Calu3 (cell line): ENCODE results near the gene MAFF. TPM values are rescaled to one million over a fixed set of nuclear protein-coding genes. Genes with fewer than 3 reads are reported as not detected.

Source experiments
- BruUV-seq: library from RNA; stranded (reverse); fragments of 400-500 nt; replicated peaks from 2 replicates; lab custom pipeline; 2021; lab: Mats Ljungman, UMichigan
- CTCF ChIA-PET: fragments of 300-600 bp; sonication (Branson Sonifier 250); formaldehyde crosslinking; loops from one replicate; lab custom pipeline; 2022; ENCODE audit warnings: antibody characterized with exemption; lab: Charles Lee
- DNase-seq: peaks from one replicate; pipeline ENCODE4 v3.0.0; 2022
- H3K27ac Mint-ChIP-seq: one replicate; pipeline ENCODE4 v1.8.0; 2022; ENCODE audit warnings: mixed read lengths; ENCODE audit not compliant: unreplicated experiment
- H3K27me3 Mint-ChIP-seq: one replicate; pipeline ENCODE4 v1.8.0; 2022; ENCODE audit warnings: mixed read lengths; ENCODE audit not compliant: unreplicated experiment
- H3K36me3 Mint-ChIP-seq: one replicate; pipeline ENCODE4 v1.8.0; 2022; ENCODE audit warnings: mild to moderate bottlenecking, moderate library complexity, mixed read lengths; ENCODE audit not compliant: insufficient read depth, unreplicated experiment
- H3K4me1 Mint-ChIP-seq: one replicate; pipeline ENCODE4 v1.8.0; 2022; ENCODE audit warnings: mild to moderate bottlenecking, low read depth, mixed read lengths; ENCODE audit not compliant: unreplicated experiment
- H3K4me3 Mint-ChIP-seq: one replicate; pipeline ENCODE4 v1.8.0; 2022; ENCODE audit warnings: mild to moderate bottlenecking, low read depth, moderate library complexity, mixed read lengths; ENCODE audit not compliant: unreplicated experiment
- H3K9me3 Mint-ChIP-seq: one replicate; pipeline ENCODE4 v1.8.0; 2022; ENCODE audit warnings: low read depth, mixed read lengths; ENCODE audit not compliant: unreplicated experiment
- intact Hi-C: fragments of 100-400 bp; cut with micrococcal nuclease; formaldehyde crosslinking; loops from one replicate; pipeline ENCODE4 v1.10.0; 2022; ENCODE audit not compliant: unreplicated experiment
- total RNA-seq: library from RNA; stranded (reverse); gene quantifications from 2 replicates; pipeline ENCODE4 v1.2.3, GENCODE V29; 2022
- TF ChIP-seq, protein P1 (sequence below): fragments of 200-600 bp; IDR thresholded peaks from one replicate; pipeline ENCODE4 v1.8.0; 2022; ENCODE audit warnings: antibody characterized with exemption; ENCODE audit not compliant: unreplicated experiment

The MAFF gene
- total RNA-seq, 1 experiment from 2014 or later: 62.4 TPM

DNA sequence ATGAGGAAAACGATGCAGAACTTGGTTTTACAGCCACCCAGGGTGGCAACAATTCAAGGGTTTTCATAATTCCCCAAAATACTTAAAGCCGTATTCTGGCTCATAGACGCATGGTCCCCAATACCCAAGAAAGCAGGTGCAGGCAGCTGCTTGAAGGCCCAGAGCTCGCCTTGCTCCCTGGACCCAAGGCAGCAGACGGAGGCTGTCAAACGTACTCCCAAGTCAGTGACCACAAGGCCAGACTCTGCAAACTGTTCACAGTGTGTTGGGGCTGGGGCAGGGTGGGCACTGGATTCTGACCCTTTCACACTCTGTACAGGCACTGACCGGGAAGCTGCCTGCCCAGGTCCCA, 49.5 kb downstream of the MAFF start:
- CTCF ChIA-PET: no interaction called here
- TF ChIP-seq, protein P1, sequence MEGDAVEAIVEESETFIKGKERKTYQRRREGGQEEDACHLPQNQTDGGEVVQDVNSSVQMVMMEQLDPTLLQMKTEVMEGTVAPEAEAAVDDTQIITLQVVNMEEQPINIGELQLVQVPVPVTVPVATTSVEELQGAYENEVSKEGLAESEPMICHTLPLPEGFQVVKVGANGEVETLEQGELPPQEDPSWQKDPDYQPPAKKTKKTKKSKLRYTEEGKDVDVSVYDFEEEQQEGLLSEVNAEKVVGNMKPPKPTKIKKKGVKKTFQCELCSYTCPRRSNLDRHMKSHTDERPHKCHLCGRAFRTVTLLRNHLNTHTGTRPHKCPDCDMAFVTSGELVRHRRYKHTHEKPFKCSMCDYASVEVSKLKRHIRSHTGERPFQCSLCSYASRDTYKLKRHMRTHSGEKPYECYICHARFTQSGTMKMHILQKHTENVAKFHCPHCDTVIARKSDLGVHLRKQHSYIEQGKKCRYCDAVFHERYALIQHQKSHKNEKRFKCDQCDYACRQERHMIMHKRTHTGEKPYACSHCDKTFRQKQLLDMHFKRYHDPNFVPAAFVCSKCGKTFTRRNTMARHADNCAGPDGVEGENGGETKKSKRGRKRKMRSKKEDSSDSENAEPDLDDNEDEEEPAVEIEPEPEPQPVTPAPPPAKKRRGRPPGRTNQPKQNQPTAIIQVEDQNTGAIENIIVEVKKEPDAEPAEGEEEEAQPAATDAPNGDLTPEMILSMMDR: no peak
- no peak for DNase-seq
- Mint-ChIP-seq H3K4me3 (no peak overlapping the region), H3K9me3 (no peaks in the 10 kb centered on the region), H3K27me3 (no peaks in the 10 kb centered on the region), H3K4me1 (no peaks in the 10 kb centered on the region), H3K36me3 (peaks cover 20% of the 10 kb centered on the region), H3K27ac (no peak overlapping the region)
- intact Hi-C loops: no loop called here
- BruUV-seq: no TSS peak

DNA sequence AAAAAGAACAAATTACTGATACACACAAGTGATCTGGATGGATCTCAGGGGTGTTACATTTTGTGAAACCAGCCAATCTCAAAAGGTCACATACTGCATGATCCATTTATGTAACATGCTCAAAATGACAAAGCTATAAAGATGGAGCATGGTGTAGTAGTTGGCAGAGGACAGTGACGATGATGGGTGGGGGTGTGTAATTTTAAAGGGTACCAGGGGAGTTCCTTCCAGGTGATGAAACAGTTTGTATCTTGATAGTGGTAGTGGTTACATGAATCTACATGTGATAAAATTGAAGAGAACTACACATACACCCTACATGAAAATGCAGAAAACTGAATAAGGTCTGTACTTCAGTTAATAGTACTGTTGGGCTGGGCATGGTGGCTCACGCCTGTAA, 53.9 kb downstream of the MAFF start:
- intact Hi-C loops: no loop called here
- no peak overlapping the region for H3K27ac Mint-ChIP-seq

DNA sequence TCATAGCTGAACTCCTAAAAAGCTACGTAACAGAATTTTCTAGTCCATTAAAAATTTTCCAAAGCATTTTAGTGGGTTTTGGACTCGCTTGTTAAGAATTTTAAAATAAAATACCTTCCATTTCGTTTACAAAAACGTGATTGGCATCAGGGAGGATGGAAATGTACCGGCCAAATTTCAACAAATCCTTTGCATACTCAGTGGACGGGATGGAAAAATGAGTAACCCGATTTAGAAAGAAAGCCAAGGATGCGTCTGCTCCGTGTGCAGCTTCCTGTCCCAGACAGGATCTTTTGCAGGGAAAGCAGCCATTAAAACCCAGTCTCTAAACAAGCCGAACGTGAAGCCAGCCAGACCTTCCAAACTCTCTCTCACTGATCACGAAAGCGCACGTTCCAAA, 55.4 kb downstream of the MAFF start:
- TF ChIP-seq, protein P1: no peak
- intact Hi-C loops: no loop called here
- CTCF ChIA-PET: interaction anchor here (0.6 to 0.7 kb wide), 2 partner anchors 38 to 167 kb away, joined by 4 to 8 read pairs; no protein-coding TSS in a partner anchor
- no peak for DNase-seq
- peaks cover 29% of the 10 kb centered on the region for H3K4me1 Mint-ChIP-seq
- no peak overlapping the region for H3K27ac Mint-ChIP-seq
- H3K9me3 Mint-ChIP-seq: no peaks in the 10 kb centered on the region
- no peaks in the 10 kb centered on the region for H3K27me3 Mint-ChIP-seq
- no peak overlapping the region for H3K4me3 Mint-ChIP-seq
- no TSS peak for BruUV-seq
- H3K36me3 Mint-ChIP-seq: peaks cover 19% of the 10 kb centered on the region

More for the DNA sequence above, 53.9 kb downstream of the MAFF start:
- no peak overlapping the region for H3K4me3 Mint-ChIP-seq
- DNase-seq: no peak
- H3K9me3 Mint-ChIP-seq: no peaks in the 10 kb centered on the region
- H3K36me3 Mint-ChIP-seq: peaks cover 15% of the 10 kb centered on the region
- BruUV-seq: no TSS peak
- H3K4me1 Mint-ChIP-seq: peaks cover 14% of the 10 kb centered on the region
- no peaks in the 10 kb centered on the region for H3K27me3 Mint-ChIP-seq
- CTCF ChIA-PET: no interaction called here
- TF ChIP-seq, protein P1: no peak

DNA sequence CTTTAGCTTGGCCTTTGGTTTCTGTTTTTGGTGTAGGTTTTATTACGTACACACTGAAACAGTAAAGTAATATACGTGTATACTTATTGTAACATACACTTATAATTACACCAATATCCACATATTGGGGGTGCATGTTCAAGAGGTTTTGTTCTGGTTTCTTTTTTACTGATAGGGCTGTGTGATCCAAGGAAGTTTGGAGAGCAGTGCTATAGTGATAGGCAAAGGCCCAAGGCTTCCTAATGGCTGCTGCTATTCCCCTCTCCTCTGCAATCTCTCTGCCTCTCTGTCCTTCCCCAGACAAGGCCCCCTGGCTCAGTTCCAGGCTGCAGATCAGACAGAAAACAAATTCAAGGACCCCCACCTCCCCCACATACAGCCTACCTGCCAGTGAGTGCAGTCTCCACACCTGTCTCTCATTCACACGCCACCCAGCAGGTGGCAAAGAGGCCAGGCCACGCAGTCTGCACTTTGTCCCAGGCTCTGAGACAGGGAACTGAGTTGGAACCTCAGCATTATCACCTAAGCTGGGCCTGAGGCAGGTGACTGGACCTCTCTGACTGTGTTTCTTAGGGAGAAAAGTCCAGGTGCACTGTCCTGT, 56.0 kb downstream of the MAFF start:
- Mint-ChIP-seq H3K27me3 (no peaks in the 10 kb centered on the region), H3K27ac (no peak overlapping the region), H3K9me3 (no peaks in the 10 kb centered on the region), H3K4me1 (peaks cover 33% of the 10 kb centered on the region), H3K36me3 (peaks cover 22% of the 10 kb centered on the region), H3K4me3 (no peak overlapping the region)
- intact Hi-C loops: no loop called here
- CTCF ChIA-PET: interaction anchor here (0.8 kb wide), 1 partner anchor 11 kb away, joined by 3 read pairs; no protein-coding TSS in a partner anchor
- TF ChIP-seq, protein P1: no peak
- BruUV-seq: no TSS peak
- DNase-seq: no peak
